HepG2 (cell line): ENCODE measurements around the gene URI1. TPM values are rescaled to one million over a fixed set of nuclear protein-coding genes. Genes with fewer than 3 reads are reported as not detected.
A peak's percentile ranks its signal among the peaks of the same experiment; 100 is the strongest.

ENCODE experiments used
- KLF15 ChIP-seq: sonication (generic); formaldehyde crosslinking; IDR thresholded peaks from 2 replicates; pipeline ENCODE4 v1.8.1; 2023; ENCODE audit warnings: borderline replicate concordance, mild to moderate bottlenecking, inconsistent platforms, missing genetic modification reagents, mixed read lengths
- MIER3 ChIP-seq: IDR thresholded peaks from 2 replicates; pipeline ENCODE4 v1.6.1; 2016; ENCODE audit warnings: missing compliant biosample characterization, borderline replicate concordance
- RBAK ChIP-seq: sonication (generic); formaldehyde crosslinking; IDR thresholded peaks from 2 replicates; pipeline ENCODE4 v1.5.1; 2020; ENCODE audit warnings: mild to moderate bottlenecking, missing genetic modification reagents
- TP53 ChIP-seq: sonication (generic); formaldehyde crosslinking; conservative IDR thresholded peaks from 2 replicates; pipeline ENCODE4 v1.4.0; 2020; ENCODE audit warnings: missing genetic modification reagents
- YEATS4 ChIP-seq: sonication (generic); formaldehyde crosslinking; IDR thresholded peaks from 2 replicates; pipeline ENCODE4 v1.4.0; 2020; ENCODE audit warnings: missing genetic modification reagents, borderline replicate concordance
- ZNF256 ChIP-seq: sonication (generic); formaldehyde crosslinking; conservative IDR thresholded peaks from 2 replicates; pipeline ENCODE4 v1.4.0; 2020; ENCODE audit warnings: missing genetic modification reagents
- ZNF441 ChIP-seq: sonication (generic); formaldehyde crosslinking; IDR thresholded peaks from 2 replicates; pipeline ENCODE4 v1.7.0; 2021; ENCODE audit warnings: missing genetic modification reagents, borderline replicate concordance
- polyA plus RNA-seq, 8 experiments: library from polyadenylated mRNA; depleted of rRNA in 3 of 8; stranded (reverse) in 7 of 8; unstranded in 1 of 8; fragments of >200 nt; fragmentation: Illumina TruSeq in 4 of 8; extraction: Trizol in 4 of 8; gene quantifications; 2 replicates each; pipeline versions ENCODE4 v1.2.1 to v1.2.3, GENCODE V29; 2011 to 2016; ENCODE audit warnings: low read depth in 4 of 8, missing spikeins in 1 of 8, mixed read lengths in 1 of 8; ENCODE audit not compliant: insufficient read depth in 1 of 8
- total RNA-seq, 5 experiments: library from RNA; depleted of rRNA; stranded (reverse); fragments of >200 nt; fragmentation: Illumina TruSeq; extraction: Trizol; gene quantifications; 2 replicates each; pipeline ENCODE4 v1.2.3, GENCODE V29; 2016; ENCODE audit warnings: low read depth in 1 of 5
- TF ChIP-seq, protein P1 (sequence below): sonication (generic); formaldehyde crosslinking; IDR thresholded peaks from 2 replicates; pipeline ENCODE4 v1.5.1; 2020; ENCODE audit warnings: missing genetic modification reagents, mild to moderate bottlenecking, borderline replicate concordance
- TF ChIP-seq, protein P2 (sequence below): sonication (generic); formaldehyde crosslinking; IDR thresholded peaks from 2 replicates; pipeline ENCODE4 v1.4.0; 2020; ENCODE audit warnings: missing genetic modification reagents; ENCODE audit errors: not compliant biosample characterization
- TF ChIP-seq, protein P3 (sequence below): sonication (generic); formaldehyde crosslinking; IDR thresholded peaks from 2 replicates; pipeline ENCODE4 v1.4.0; 2020; ENCODE audit warnings: missing genetic modification reagents
- TF ChIP-seq, protein P4 (sequence below): sonication (generic); formaldehyde crosslinking; IDR thresholded peaks from 2 replicates; pipeline ENCODE4 v1.4.0; 2020; ENCODE audit warnings: mild to moderate bottlenecking, missing genetic modification reagents
- TF ChIP-seq, protein P5 (sequence below): IDR thresholded peaks from 2 replicates; pipeline ENCODE4 v1.6.1; 2016; ENCODE audit warnings: missing biosample characterization, missing genetic modification reagents, low read depth

The URI1 gene
- total and polyA plus RNA-seq, 2 of the 13 experiments (the other 11 are each of a cell fraction or from before 2014, with no cell fraction given): 43.6 to 67.9 TPM

DNA sequence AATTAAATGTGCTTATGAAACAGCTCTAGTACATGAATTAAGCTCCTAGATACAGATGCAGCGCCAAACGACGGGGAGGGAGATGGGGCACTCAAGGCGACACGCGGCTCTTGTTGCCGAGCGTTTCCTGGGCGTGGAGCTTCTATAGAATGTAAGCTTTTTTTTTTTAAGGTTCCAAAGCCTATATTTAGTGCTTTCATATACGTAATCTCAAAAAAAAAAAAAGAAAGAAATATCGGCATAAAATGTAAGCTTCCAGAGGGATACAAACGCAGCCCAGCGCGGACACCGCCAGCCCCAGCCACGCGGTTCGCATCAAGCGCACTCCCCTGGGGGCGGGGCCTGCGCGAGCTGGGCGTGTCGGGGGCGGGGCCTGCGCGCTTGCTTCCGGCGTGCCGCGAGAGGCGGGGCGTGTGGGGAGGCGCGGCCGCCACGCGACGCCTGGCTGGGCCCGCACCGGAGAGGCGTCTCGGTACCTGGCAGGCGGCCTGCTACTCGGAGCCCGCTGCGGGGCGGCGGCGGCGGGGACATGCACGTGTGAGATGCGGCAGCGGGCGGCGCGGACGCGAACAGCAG lies at the start of gene URI1 (continued):
- peak; percentile 91 for TF ChIP-seq YEATS4 (CRISPR knock-in tag)
- TF ChIP-seq, protein P1, sequence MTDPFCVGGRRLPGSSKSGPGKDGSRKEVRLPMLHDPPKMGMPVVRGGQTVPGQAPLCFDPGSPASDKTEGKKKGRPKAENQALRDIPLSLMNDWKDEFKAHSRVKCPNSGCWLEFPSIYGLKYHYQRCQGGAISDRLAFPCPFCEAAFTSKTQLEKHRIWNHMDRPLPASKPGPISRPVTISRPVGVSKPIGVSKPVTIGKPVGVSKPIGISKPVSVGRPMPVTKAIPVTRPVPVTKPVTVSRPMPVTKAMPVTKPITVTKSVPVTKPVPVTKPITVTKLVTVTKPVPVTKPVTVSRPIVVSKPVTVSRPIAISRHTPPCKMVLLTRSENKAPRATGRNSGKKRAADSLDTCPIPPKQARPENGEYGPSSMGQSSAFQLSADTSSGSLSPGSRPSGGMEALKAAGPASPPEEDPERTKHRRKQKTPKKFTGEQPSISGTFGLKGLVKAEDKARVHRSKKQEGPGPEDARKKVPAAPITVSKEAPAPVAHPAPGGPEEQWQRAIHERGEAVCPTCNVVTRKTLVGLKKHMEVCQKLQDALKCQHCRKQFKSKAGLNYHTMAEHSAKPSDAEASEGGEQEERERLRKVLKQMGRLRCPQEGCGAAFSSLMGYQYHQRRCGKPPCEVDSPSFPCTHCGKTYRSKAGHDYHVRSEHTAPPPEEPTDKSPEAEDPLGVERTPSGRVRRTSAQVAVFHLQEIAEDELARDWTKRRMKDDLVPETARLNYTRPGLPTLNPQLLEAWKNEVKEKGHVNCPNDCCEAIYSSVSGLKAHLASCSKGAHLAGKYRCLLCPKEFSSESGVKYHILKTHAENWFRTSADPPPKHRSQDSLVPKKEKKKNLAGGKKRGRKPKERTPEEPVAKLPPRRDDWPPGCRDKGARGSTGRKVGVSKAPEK (CRISPR knock-in tag): no peak
- no peak for TF ChIP-seq ZNF441 (CRISPR knock-in tag)
- TF ChIP-seq RBAK (CRISPR knock-in tag): no peak
- TF ChIP-seq ZNF256 (CRISPR knock-in tag): no peak
- no peak for TF ChIP-seq KLF15
- TF ChIP-seq TP53 (CRISPR knock-in tag): no peak
- TF ChIP-seq, protein P2, sequence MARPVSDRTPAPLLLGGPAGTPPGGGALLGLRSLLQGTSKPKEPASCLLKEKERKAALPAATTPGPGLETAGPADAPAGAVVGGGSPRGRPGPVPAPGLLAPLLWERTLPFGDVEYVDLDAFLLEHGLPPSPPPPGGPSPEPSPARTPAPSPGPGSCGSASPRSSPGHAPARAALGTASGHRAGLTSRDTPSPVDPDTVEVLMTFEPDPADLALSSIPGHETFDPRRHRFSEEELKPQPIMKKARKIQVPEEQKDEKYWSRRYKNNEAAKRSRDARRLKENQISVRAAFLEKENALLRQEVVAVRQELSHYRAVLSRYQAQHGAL (CRISPR knock-in tag): no peak
- TF ChIP-seq, protein P3, sequence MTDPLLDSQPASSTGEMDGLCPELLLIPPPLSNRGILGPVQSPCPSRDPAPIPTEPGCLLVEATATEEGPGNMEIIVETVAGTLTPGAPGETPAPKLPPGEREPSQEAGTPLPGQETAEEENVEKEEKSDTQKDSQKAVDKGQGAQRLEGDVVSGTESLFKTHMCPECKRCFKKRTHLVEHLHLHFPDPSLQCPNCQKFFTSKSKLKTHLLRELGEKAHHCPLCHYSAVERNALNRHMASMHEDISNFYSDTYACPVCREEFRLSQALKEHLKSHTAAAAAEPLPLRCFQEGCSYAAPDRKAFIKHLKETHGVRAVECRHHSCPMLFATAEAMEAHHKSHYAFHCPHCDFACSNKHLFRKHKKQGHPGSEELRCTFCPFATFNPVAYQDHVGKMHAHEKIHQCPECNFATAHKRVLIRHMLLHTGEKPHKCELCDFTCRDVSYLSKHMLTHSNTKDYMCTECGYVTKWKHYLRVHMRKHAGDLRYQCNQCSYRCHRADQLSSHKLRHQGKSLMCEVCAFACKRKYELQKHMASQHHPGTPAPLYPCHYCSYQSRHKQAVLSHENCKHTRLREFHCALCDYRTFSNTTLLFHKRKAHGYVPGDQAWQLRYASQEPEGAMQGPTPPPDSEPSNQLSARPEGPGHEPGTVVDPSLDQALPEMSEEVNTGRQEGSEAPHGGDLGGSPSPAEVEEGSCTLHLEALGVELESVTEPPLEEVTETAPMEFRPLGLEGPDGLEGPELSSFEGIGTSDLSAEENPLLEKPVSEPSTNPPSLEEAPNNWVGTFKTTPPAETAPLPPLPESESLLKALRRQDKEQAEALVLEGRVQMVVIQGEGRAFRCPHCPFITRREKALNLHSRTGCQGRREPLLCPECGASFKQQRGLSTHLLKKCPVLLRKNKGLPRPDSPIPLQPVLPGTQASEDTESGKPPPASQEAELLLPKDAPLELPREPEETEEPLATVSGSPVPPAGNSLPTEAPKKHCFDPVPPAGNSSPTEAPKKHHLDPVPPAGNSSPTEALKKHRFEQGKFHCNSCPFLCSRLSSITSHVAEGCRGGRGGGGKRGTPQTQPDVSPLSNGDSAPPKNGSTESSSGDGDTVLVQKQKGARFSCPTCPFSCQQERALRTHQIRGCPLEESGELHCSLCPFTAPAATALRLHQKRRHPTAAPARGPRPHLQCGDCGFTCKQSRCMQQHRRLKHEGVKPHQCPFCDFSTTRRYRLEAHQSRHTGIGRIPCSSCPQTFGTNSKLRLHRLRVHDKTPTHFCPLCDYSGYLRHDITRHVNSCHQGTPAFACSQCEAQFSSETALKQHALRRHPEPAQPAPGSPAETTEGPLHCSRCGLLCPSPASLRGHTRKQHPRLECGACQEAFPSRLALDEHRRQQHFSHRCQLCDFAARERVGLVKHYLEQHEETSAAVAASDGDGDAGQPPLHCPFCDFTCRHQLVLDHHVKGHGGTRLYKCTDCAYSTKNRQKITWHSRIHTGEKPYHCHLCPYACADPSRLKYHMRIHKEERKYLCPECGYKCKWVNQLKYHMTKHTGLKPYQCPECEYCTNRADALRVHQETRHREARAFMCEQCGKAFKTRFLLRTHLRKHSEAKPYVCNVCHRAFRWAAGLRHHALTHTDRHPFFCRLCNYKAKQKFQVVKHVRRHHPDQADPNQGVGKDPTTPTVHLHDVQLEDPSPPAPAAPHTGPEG (CRISPR knock-in tag): no peak
- TF ChIP-seq, protein P4, sequence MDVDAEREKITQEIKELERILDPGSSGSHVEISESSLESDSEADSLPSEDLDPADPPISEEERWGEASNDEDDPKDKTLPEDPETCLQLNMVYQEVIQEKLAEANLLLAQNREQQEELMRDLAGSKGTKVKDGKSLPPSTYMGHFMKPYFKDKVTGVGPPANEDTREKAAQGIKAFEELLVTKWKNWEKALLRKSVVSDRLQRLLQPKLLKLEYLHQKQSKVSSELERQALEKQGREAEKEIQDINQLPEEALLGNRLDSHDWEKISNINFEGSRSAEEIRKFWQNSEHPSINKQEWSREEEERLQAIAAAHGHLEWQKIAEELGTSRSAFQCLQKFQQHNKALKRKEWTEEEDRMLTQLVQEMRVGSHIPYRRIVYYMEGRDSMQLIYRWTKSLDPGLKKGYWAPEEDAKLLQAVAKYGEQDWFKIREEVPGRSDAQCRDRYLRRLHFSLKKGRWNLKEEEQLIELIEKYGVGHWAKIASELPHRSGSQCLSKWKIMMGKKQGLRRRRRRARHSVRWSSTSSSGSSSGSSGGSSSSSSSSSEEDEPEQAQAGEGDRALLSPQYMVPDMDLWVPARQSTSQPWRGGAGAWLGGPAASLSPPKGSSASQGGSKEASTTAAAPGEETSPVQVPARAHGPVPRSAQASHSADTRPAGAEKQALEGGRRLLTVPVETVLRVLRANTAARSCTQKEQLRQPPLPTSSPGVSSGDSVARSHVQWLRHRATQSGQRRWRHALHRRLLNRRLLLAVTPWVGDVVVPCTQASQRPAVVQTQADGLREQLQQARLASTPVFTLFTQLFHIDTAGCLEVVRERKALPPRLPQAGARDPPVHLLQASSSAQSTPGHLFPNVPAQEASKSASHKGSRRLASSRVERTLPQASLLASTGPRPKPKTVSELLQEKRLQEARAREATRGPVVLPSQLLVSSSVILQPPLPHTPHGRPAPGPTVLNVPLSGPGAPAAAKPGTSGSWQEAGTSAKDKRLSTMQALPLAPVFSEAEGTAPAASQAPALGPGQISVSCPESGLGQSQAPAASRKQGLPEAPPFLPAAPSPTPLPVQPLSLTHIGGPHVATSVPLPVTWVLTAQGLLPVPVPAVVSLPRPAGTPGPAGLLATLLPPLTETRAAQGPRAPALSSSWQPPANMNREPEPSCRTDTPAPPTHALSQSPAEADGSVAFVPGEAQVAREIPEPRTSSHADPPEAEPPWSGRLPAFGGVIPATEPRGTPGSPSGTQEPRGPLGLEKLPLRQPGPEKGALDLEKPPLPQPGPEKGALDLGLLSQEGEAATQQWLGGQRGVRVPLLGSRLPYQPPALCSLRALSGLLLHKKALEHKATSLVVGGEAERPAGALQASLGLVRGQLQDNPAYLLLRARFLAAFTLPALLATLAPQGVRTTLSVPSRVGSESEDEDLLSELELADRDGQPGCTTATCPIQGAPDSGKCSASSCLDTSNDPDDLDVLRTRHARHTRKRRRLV (CRISPR knock-in tag): no peak
- TF ChIP-seq, protein P5, sequence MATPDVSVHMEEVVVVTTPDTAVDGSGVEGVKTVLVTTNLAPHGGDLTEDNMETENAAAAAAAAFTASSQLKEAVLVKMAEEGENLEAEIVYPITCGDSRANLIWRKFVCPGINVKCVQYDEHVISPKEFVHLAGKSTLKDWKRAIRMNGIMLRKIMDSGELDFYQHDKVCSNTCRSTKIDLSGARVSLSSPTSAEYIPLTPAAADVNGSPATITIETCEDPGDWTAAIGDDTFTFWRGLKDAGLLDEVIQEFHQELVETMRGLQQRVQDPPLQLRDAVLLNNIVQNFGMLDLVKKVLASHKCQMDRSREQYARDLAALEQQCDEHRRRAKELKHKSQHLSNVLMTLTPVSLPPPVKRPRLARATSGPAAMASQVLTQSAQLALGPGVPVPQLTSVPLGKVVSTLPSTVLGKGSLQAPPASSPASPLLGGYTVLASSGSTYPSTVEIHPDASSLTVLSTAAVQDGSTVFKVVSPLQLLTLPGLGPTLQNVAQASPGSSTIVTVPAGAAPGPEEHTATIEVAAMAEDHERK (CRISPR knock-in tag): no peak
- TF ChIP-seq MIER3 (CRISPR knock-in tag): no peak
